MM.1S (cell line): ENCODE results near the gene LIG1.

Experiments
- CTCF ChIP-seq: fragments of 300-600 bp; sonication (generic); IDR thresholded peaks from 2 replicates; pipeline ENCODE4 v1.5.1; 2016; ENCODE audit warnings: antibody characterized with exemption, low read length, mixed read lengths
- EZH2 ChIP-seq: fragments of 300-600 bp; sonication (generic); optimal IDR thresholded peaks from 2 replicates; pipeline ENCODE3; 2017; ENCODE audit warnings: low read depth, mild to moderate bottlenecking, antibody characterized with exemption, low read length, mixed read lengths

DNA sequence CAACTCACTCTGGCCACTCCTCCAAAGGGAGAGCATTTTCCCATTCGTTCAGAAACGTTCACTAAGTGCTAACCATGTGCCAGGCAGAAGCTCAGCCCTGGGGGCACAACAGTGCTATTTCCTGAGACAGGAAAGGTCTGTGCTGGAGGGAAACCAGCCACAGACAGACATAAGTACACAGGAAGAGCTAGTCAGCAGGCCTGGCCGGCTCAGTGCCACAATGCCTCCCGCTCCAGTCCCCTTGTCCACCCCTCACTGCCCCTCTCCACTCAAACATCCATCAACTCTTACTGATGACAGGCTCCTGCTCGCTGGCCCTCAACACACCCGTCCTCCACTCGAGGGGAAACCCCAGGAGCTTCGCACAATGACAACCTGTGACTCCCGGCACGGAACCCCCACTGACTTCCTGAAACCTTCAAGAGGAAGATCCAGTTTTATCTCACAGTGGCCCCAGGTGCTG, 48.2 kb downstream of the LIG1 start:
- TF ChIP-seq CTCF (no peak), EZH2 (no peak)
